Loucy (cell line): ENCODE data around the gene PYURF.
A peak's percentile ranks its signal among the peaks of the same experiment; 100 is the strongest.

Experiments used
- H2AFZ ChIP-seq: fragments of 200-600 bp; sonication (generic); 2 replicates; pipeline ENCODE4 v1.6.0; 2016; ENCODE audit warnings: antibody characterized with exemption, mild to moderate bottlenecking, low read length, moderate library complexity
- H3F3A ChIP-seq: fragments of 200-600 bp; 2 replicates; pipeline ENCODE4 v1.6.0; 2016; ENCODE audit warnings: antibody characterized with exemption, low read depth, mild to moderate bottlenecking
- H3K27me3 ChIP-seq: fragments of 200-600 bp; sonication (generic); 2 replicates; pipeline ENCODE4 v1.6.1; 2014; ENCODE audit warnings: low read length, mild to moderate bottlenecking; ENCODE audit not compliant: insufficient read depth, poor library complexity, severe bottlenecking
- H3K36me3 ChIP-seq: fragments of 200-600 bp; sonication (generic); 2 replicates; pipeline ENCODE4 v1.6.1; 2016; ENCODE audit warnings: low read length; ENCODE audit not compliant: insufficient read depth
- H3K4me1 ChIP-seq: fragments of 200-600 bp; sonication (generic); 2 replicates; pipeline ENCODE4 v1.5.1; 2014; ENCODE audit warnings: low read length, mild to moderate bottlenecking; ENCODE audit not compliant: insufficient read depth, poor library complexity, severe bottlenecking
- H3K4me2 ChIP-seq: fragments of 200-600 bp; sonication (generic); 2 replicates; pipeline ENCODE4 v1.6.0; 2014; ENCODE audit warnings: antibody characterized with exemption, low read length, low read depth, mild to moderate bottlenecking; ENCODE audit not compliant: poor library complexity, severe bottlenecking
- H3K4me3 ChIP-seq: fragments of 200-600 bp; sonication (generic); 2 replicates; pipeline ENCODE4 v1.5.1; 2014; ENCODE audit warnings: low read length, mild to moderate bottlenecking, mixed read lengths; ENCODE audit not compliant: poor library complexity, severe bottlenecking
- H3K79me2 ChIP-seq: fragments of 200-600 bp; sonication (generic); 2 replicates; pipeline ENCODE4 v1.6.1; 2014; ENCODE audit warnings: low read length; ENCODE audit not compliant: insufficient read depth
- H3K9ac ChIP-seq: fragments of 200-600 bp; sonication (generic); 2 replicates; pipeline ENCODE4 v1.6.0; 2014; ENCODE audit warnings: mild to moderate bottlenecking, low read depth, low read length, moderate library complexity; ENCODE audit not compliant: poor library complexity, severe bottlenecking
- H3K9me2 ChIP-seq: fragments of 200-600 bp; sonication (generic); replicated peaks from 2 replicates; pipeline ENCODE4 v1.6.1; 2016; ENCODE audit warnings: low read depth, low read length, mixed read lengths
- H3K9me3 ChIP-seq: fragments of 200-600 bp; sonication (generic); 2 replicates; pipeline ENCODE4 v1.6.1; 2014; ENCODE audit warnings: mild to moderate bottlenecking, antibody characterized with exemption, low read length, low read depth; ENCODE audit not compliant: insufficient read depth
- H4K20me1 ChIP-seq: fragments of 200-600 bp; sonication (generic); 2 replicates; pipeline ENCODE4 v1.6.0; 2014; ENCODE audit warnings: antibody characterized with exemption, low read length, mild to moderate bottlenecking; ENCODE audit not compliant: insufficient read depth, poor library complexity, severe bottlenecking
- CTCF ChIP-seq: fragments of 200-600 bp; sonication (generic); conservative IDR thresholded peaks from 2 replicates; pipeline ENCODE4 v1.5.1; 2014; ENCODE audit warnings: mild to moderate bottlenecking, antibody characterized with exemption, low read length
- EZH2phosphoT487 ChIP-seq: fragments of 200-600 bp; IDR thresholded peaks from 2 replicates; pipeline ENCODE4 v1.6.1; 2018; ENCODE audit warnings: antibody characterized with exemption, mild to moderate bottlenecking, moderate library complexity, borderline replicate concordance

Gene PYURF

GRCh38 chr4:88514557-88515511, 8.7 kb downstream of the PYURF start:
- Histone ChIP-seq H3K27me3 (no peaks in the 10 kb centered on the region), H2AFZ (peak overlapping the region; percentile 52; the same call in 1 of the 2 replicates), H3F3A (no peaks in the 10 kb centered on the region), H3K4me2 (peak overlapping the region; percentile 42), H3K9ac (no peak overlapping the region), H3K36me3 (no peaks in the 10 kb centered on the region), H3K9me3 (no peaks in the 10 kb centered on the region), H3K4me1 (no peaks in the 10 kb centered on the region), H4K20me1 (no peaks in the 10 kb centered on the region), H3K79me2 (peaks cover under 1% of the 10 kb centered on the region; the same call in 1 of the 2 replicates), H3K4me3 (no peak overlapping the region), H3K9me2 (no peaks in the 10 kb centered on the region)
- TF ChIP-seq CTCF (no peak), EZH2phosphoT487 (no peak)

GRCh38 chr4:88511236-88511635, 12.3 kb downstream of the PYURF start:
- no peaks in the 10 kb centered on the region for H3F3A ChIP-seq
- no peaks in the 10 kb centered on the region for H3K27me3 ChIP-seq
- H3K79me2 ChIP-seq: no peaks in the 10 kb centered on the region
- H3K4me1 ChIP-seq: no peaks in the 10 kb centered on the region
- H3K4me3 ChIP-seq: no peak overlapping the region
- no peaks in the 10 kb centered on the region for H3K9me3 ChIP-seq
- H3K4me2 ChIP-seq: no peak overlapping the region
- no peak for TF ChIP-seq CTCF
- H3K9me2 ChIP-seq: no peaks in the 10 kb centered on the region
- H2AFZ ChIP-seq: no peak overlapping the region
- H3K9ac ChIP-seq: no peak overlapping the region
- H4K20me1 ChIP-seq: no peaks in the 10 kb centered on the region
- H3K36me3 ChIP-seq: no peaks in the 10 kb centered on the region; the same call in 1 of the 2 replicates

GRCh38 chr4:88503344-88503743, 20.2 kb downstream of the PYURF start:
- Histone ChIP-seq H3K9me3 (no peaks in the 10 kb centered on the region), H3F3A (no peaks in the 10 kb centered on the region)

More at GRCh38 chr4:88503344-88503743, 20.2 kb downstream of the PYURF start:
- H4K20me1 ChIP-seq: no peaks in the 10 kb centered on the region
- H3K79me2 ChIP-seq: no peaks in the 10 kb centered on the region
- H3K36me3 ChIP-seq: peaks cover 15% of the 10 kb centered on the region; the same call in 1 of the 2 replicates
- H3K4me1 ChIP-seq: no peaks in the 10 kb centered on the region
- H3K4me3 ChIP-seq: no peak overlapping the region
- no peak overlapping the region for H3K4me2 ChIP-seq
- H3K27me3 ChIP-seq: no peaks in the 10 kb centered on the region
- no peak overlapping the region for H2AFZ ChIP-seq
- H3K9me2 ChIP-seq: no peaks in the 10 kb centered on the region
- H3K9ac ChIP-seq: no peak overlapping the region
- no peak for TF ChIP-seq CTCF
- TF ChIP-seq EZH2phosphoT487: no peak
